Thymus (tissue), 11 donors: ENCODE results near the gene UGCG. TPM values are rescaled to one million over a fixed set of nuclear protein-coding genes. Genes with fewer than 3 reads are reported as not detected.

Experiments
- DNase-seq, 9 donors: peaks; one replicate each; pipeline ENCODE4 v3.0.0-alpha.2; 2013; ENCODE audit warnings: low spot score in 9 of 9, low read depth in 6 of 9, missing footprints in 1 of 9
- H3K27ac ChIP-seq, 2 donors: one replicate each; pipeline ENCODE4 v1.5.1; 2013; ENCODE audit warnings: control low read depth in 1 of 2, low read depth in 1 of 2, low read length in 1 of 2, mild to moderate bottlenecking in 1 of 2, moderate library complexity in 1 of 2
- H3K27me3 ChIP-seq, 2 donors: one replicate each; pipeline ENCODE4 v1.5.1; 2013; ENCODE audit warnings: low read length in 1 of 2; ENCODE audit not compliant: control insufficient read depth in 2 of 2, insufficient read depth in 1 of 2
- H3K36me3 ChIP-seq, 2 donors: one replicate each; pipeline ENCODE4 v1.5.1; 2013; ENCODE audit warnings: low read length in 1 of 2, mild to moderate bottlenecking in 1 of 2, moderate library complexity in 1 of 2; ENCODE audit not compliant: control insufficient read depth in 2 of 2, insufficient read depth in 2 of 2
- H3K4me1 ChIP-seq, 2 donors: one replicate each; pipeline ENCODE4 v1.5.1; 2013; ENCODE audit warnings: low read length in 2 of 2; ENCODE audit not compliant: control insufficient read depth in 2 of 2, insufficient read depth in 2 of 2
- H3K4me3 ChIP-seq, 2 donors: one replicate each; pipeline ENCODE4 v1.5.1; 2013; ENCODE audit warnings: low read length in 2 of 2, control low read depth in 1 of 2, mild to moderate bottlenecking in 1 of 2
- H3K9me3 ChIP-seq, 2 donors: one replicate each; pipeline ENCODE4 v1.5.1; 2013; ENCODE audit warnings: low read length in 1 of 2, mild to moderate bottlenecking in 1 of 2; ENCODE audit not compliant: control insufficient read depth in 2 of 2, insufficient read depth in 1 of 2
- whole genome bisulfite sequencing: extraction: QIAGEN DNeasy Blood & Tissue Kit; methylation state at CpG from one replicate; pipeline ENCODE4 v1.1.7; 2013; 5-methylcytosine and 5-hydroxymethylcytosine counted together
- polyA plus RNA-seq: library from polyadenylated mRNA; stranded (reverse); fragments of 200-250 nt; gene quantifications from one replicate; pipeline ENCODE4 v1.2.3, GENCODE V29; 2013
- total RNA-seq: library from RNA; stranded (reverse); fragments of 120-200 nt; gene quantifications from one replicate; pipeline ENCODE4 v1.2.4, GENCODE V29; 2013
- donor health status: healthy.

The UGCG gene
- total and polyA plus RNA-seq, 2 donors = 32.9 to 37.1 TPM

GRCh38 chr9:111909444-111909843 lies 12.8 kb downstream of the UGCG start:
- H3K9me3 ChIP-seq = no peaks in the 10 kb centered on the region
- no peak for DNase-seq
- 79% methylated on average over 3 of the region's 3 CpGs for WGBS
- no peaks in the 10 kb centered on the region for H3K36me3 ChIP-seq
- peaks cover 0 to 3% of the 10 kb centered on the region in 2 donors for H3K4me1 ChIP-seq
- H3K27me3 ChIP-seq = no peaks in the 10 kb centered on the region
- no peak overlapping the region for H3K4me3 ChIP-seq
- peak overlapping the region in 1 of 2 donors; percentile 18 for H3K27ac ChIP-seq

DNA sequence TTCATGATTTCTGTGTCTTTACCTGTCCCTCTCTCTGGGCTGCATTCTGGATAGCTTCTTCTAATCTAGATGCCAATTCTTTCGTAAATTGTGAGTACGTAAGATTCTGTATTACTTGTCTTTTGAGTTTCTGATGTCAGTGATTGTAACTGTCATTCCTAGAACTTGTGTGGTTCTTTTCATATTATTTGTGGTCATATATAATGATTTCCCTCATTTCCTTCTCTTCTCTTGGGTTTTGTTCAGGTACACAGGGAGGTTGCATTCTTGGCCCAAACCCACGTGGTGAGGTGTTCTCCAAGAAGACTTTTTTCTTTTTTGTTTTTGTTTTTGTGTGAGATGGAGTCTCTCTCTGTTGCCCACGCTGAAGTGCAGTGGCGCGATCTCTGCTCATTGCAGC lies 13.8 kb downstream of the UGCG start:
- Histone ChIP-seq H3K36me3 (no peaks in the 10 kb centered on the region), H3K4me3 (no peak overlapping the region), H3K4me1 (peaks cover 0 to 3% of the 10 kb centered on the region in 2 donors), H3K27me3 (no peaks in the 10 kb centered on the region), H3K9me3 (no peaks in the 10 kb centered on the region), H3K27ac (no peak overlapping the region)
- 81% methylated on average over 6 of the region's 6 CpGs for WGBS
- DNase-seq = no peak

DNA sequence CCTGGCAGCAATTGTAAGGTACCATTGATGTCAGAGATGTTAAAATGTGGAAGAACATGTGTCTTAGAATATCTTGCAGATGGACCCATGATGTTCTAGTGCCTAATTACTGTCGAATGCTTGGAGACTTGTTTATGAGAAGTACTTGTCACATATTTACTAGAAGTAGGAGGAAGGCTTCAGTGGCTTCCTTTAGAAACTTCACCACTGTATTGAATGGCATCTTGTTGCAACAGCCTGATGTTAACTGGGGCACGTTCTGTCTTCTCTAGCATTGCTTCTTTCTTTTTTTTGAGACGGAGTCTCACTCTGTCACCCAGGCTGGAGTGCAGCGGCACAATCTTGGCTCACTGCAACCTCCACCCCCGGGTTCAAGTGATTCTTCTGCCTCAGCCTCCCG lies 16.5 kb downstream of the UGCG start:
- WGBS = 86% methylated on average over 6 of the region's 6 CpGs
- H3K4me1 ChIP-seq = peaks cover 2 to 3% of the 10 kb centered on the region in 2 donors

GRCh38 chr9:111914749-111915424 lies 18.3 kb downstream of the UGCG start:
- WGBS = 89% methylated on average over 4 of the region's 4 CpGs
- no peak for DNase-seq
- Histone ChIP-seq H3K27me3 (no peaks in the 10 kb centered on the region), H3K4me1 (peaks cover 0 to 2% of the 10 kb centered on the region in 2 donors), H3K27ac (no peak overlapping the region), H3K36me3 (peaks cover 0 to 7% of the 10 kb centered on the region in 2 donors), H3K4me3 (no peak overlapping the region), H3K9me3 (no peaks in the 10 kb centered on the region)

More for the DNA sequence above, 16.5 kb downstream of the UGCG start:
- Histone ChIP-seq H3K4me3 (no peak overlapping the region), H3K27me3 (no peaks in the 10 kb centered on the region), H3K27ac (no peak overlapping the region), H3K36me3 (peaks cover 0 to 7% of the 10 kb centered on the region in 2 donors), H3K9me3 (no peaks in the 10 kb centered on the region)
- no peak for DNase-seq

DNA sequence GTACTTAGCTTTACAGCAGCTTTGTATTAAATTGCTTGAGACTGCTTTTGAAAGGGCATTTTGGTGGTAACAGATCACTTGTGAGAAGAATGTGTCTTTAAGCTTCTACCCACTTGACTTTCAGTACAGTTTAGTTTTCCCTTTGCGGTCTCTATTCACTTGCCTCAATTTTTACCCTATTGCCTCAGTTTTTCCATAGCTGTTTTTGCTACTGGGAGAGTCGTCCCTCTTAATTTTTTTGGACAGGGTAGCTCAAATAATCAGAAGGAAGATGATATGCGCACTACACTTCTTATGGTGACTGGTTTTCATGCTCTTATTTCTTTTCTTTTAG lies 18.8 kb downstream of the UGCG start:
- no peak for DNase-seq
- WGBS = 95% methylated on average over 3 of the region's 3 CpGs
- Histone ChIP-seq H3K27ac (no peak overlapping the region), H3K4me1 (peaks cover 0 to 2% of the 10 kb centered on the region in 2 donors), H3K9me3 (no peaks in the 10 kb centered on the region), H3K4me3 (no peak overlapping the region), H3K36me3 (peaks cover 0 to 7% of the 10 kb centered on the region in 2 donors), H3K27me3 (no peaks in the 10 kb centered on the region)

DNA sequence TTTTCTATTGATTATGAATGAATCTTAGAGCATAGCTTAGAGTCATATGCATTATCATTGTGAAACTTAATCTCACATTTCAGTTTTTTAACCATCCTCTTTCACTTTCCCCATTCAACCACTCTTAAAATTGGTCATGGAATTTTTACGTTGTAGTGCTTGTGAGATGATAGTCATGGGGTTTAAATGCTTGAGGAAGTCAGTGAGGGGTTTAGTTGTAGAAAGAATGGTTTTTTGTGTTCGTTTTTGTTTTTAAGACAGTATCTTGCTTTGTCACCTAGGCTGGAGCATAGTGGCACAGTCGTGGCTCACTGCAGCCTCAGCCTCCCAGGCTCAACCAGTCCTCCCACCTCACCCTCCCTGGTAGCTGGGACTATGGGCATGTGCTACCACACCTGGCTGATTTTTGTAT lies 19.6 kb downstream of the UGCG start:
- peak overlapping the region; percentile 6 to 65 for H3K27ac ChIP-seq
- peaks cover 0 to 7% of the 10 kb centered on the region in 2 donors for H3K36me3 ChIP-seq
- H3K9me3 ChIP-seq = no peaks in the 10 kb centered on the region
- 85% methylated on average over 3 of the region's 3 CpGs for WGBS
- no peaks in the 10 kb centered on the region for H3K27me3 ChIP-seq
- no peak for DNase-seq
- H3K4me1 ChIP-seq = peaks cover 0 to 2% of the 10 kb centered on the region in 2 donors
- H3K4me3 ChIP-seq = no peak overlapping the region

GRCh38 chr9:111917201-111917600 lies 20.6 kb downstream of the UGCG start:
- WGBS = 96% methylated on average over 5 of the region's 5 CpGs
- Histone ChIP-seq H3K4me3 (no peak overlapping the region), H3K4me1 (peaks cover 0 to 2% of the 10 kb centered on the region in 2 donors), H3K27me3 (no peaks in the 10 kb centered on the region), H3K36me3 (peaks cover 0 to 7% of the 10 kb centered on the region in 2 donors), H3K9me3 (no peaks in the 10 kb centered on the region), H3K27ac (no peak overlapping the region)
- DNase-seq = no peak

DNA sequence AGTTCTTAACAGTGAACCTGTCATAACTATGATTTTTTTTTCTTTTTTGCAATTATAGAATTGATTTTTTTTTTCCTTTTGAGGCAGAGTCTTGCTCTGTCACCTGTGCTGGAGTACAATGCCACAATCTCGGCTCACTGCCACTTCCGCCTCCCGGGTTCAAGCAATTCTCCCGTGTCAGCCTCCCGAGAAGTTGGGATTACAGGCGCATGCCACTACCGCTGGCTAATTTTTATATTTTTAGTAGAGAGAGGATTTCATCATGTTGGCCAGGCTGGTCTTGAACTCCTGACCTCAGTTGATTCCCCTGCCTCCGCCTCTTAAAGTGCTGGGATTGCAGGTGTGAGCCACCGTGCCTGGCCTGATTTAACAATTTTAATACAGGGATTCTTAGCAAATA lies 21.4 kb downstream of the UGCG start:
- Histone ChIP-seq H3K27me3 (no peaks in the 10 kb centered on the region), H3K4me3 (no peak overlapping the region), H3K36me3 (peaks cover 0 to 7% of the 10 kb centered on the region in 2 donors), H3K4me1 (peaks cover 0 to 2% of the 10 kb centered on the region in 2 donors), H3K9me3 (no peaks in the 10 kb centered on the region), H3K27ac (no peak overlapping the region)
- 96% methylated on average over 9 of the region's 9 CpGs for WGBS
- DNase-seq = no peak

DNA sequence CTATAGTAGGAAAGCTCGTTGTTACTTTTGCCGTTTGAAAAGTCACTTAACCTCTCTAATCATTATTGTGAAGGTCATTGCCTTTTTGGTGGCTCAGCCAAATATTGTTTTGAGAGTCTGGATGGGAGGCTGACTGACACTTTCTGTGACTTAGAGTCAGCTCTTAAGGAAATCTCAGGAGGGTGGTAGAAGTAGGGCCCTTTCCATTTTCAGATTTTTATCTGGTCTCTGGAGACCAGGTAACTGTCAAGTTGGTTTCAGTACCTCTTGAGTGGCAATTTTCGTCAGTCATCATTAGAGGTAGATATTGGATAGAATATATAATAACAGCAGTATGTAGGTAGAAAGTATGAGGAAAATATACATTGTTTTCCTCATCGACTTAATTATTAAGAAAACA lies 23.3 kb downstream of the UGCG start:
- Histone ChIP-seq H3K9me3 (no peaks in the 10 kb centered on the region), H3K4me1 (peaks cover 0 to 2% of the 10 kb centered on the region in 2 donors), H3K27ac (no peak overlapping the region), H3K36me3 (peaks cover 3 to 9% of the 10 kb centered on the region in 2 donors), H3K4me3 (no peak overlapping the region), H3K27me3 (no peaks in the 10 kb centered on the region)
- DNase-seq = no peak
- WGBS = 96% methylated on average over 4 of the region's 4 CpGs
